T-helper 2 cell treated with Interferon-gamma antibody and Interleukin-4, amounts not matched to agents 5 μg/mL and 100 μg/mL, for 36 hours (primary cell): ENCODE results near the gene FOXQ1.
"Not testable (repeated sequence)": the region's sequence is repeated elsewhere in the genome, so short reads cannot be mapped to it uniquely, and the experiment has no call there.

Experiments
- DNase-seq: peaks from one replicate; pipeline ENCODE4 v3.0.0; 2021; ENCODE audit warnings: low spot score
- H3K27ac Mint-ChIP-seq: one replicate; pipeline ENCODE4 v1.8.0; 2021; ENCODE audit warnings: mild to moderate bottlenecking, mixed read lengths
- H3K27me3 Mint-ChIP-seq: one replicate; pipeline ENCODE4 v1.8.0; 2021; ENCODE audit warnings: low read depth, mixed read lengths
- H3K36me3 Mint-ChIP-seq: one replicate; pipeline ENCODE4 v1.8.0; 2021; ENCODE audit warnings: low read depth, mixed read lengths
- H3K4me1 Mint-ChIP-seq: one replicate; pipeline ENCODE4 v1.8.0; 2021; ENCODE audit warnings: low read depth, mixed read lengths
- H3K4me3 Mint-ChIP-seq: one replicate; pipeline ENCODE4 v1.8.0; 2022; ENCODE audit warnings: mild to moderate bottlenecking, moderate library complexity, mixed read lengths
- H3K9me3 Mint-ChIP-seq: one replicate; pipeline ENCODE4 v1.8.0; 2021; ENCODE audit warnings: mixed read lengths

The FOXQ1 gene

GRCh38 chr6:1346101-1346500, 34.2 kb downstream of the FOXQ1 start:
- peaks cover 17% of the 10 kb centered on the region for H3K9me3 Mint-ChIP-seq
- no peak for DNase-seq
- H3K36me3 Mint-ChIP-seq, result no peaks in the 10 kb centered on the region
- peaks cover 17% of the 10 kb centered on the region for H3K27me3 Mint-ChIP-seq
- H3K4me1 Mint-ChIP-seq, result no peaks in the 10 kb centered on the region
- H3K4me3 Mint-ChIP-seq, result no peak overlapping the region
- no peak overlapping the region for H3K27ac Mint-ChIP-seq

DNA sequence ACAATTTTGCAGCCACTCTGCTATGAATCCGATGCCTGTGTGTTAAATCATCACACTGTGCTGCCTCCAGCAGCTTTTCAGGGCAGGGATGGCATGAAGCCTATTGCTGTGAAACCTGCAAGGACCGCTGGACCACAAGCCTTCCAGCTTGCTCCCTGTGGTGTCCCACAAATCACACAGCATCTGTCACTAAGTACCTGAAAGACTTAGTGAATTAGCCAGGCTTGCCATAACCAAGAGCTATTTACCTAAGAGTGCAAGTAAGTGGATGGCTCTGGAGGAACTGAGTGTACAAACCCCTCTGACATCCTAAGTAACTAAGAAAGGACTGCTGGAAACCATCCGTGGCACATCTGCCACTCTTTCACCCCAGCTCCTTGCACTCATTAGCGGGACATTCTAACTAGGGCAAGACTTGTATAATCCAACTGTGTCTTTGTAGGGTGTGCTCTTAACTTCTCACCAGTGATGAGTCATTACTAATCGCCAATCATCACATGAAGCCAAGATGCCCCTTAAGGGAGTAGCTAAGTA, 34.7 kb downstream of the FOXQ1 start:
- H3K27ac Mint-ChIP-seq, result no peak overlapping the region

DNA sequence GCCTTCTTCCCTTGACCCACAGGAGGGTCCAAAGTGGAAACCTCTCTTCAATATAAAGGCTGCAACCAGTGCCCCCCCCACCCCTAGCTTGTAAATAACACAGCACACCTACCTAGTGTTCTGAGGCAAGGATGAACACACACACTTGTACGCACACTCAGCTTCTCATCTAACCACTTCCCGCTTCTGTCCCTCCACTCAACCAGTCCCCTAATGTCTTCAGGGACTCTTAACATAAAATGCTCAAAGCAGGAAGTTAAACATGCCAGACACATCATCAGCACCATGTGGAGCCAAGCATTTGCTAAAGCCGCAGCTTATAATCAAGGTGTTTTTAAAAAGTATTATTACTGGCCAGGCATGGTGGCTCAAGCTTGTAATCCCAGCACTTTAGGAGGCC, 35.3 kb downstream of the FOXQ1 start:
- Mint-ChIP-seq H3K4me3 (no peak overlapping the region), H3K4me1 (no peaks in the 10 kb centered on the region), H3K36me3 (no peaks in the 10 kb centered on the region), H3K27me3 (peaks cover 13% of the 10 kb centered on the region), H3K9me3 (peaks cover 26% of the 10 kb centered on the region), H3K27ac (no peak overlapping the region)
- no peak for DNase-seq

More for the DNA sequence above, 34.7 kb downstream of the FOXQ1 start:
- peaks cover 16% of the 10 kb centered on the region for H3K27me3 Mint-ChIP-seq
- no peaks in the 10 kb centered on the region for H3K4me1 Mint-ChIP-seq
- no peak for DNase-seq
- H3K4me3 Mint-ChIP-seq, result no peak overlapping the region
- no peaks in the 10 kb centered on the region for H3K36me3 Mint-ChIP-seq
- H3K9me3 Mint-ChIP-seq, result peaks cover 23% of the 10 kb centered on the region

GRCh38 chr6:1348675-1349074, 36.8 kb downstream of the FOXQ1 start:
- Mint-ChIP-seq H3K27me3 (peaks cover 20% of the 10 kb centered on the region), H3K27ac (no peak overlapping the region), H3K9me3 (peaks cover 26% of the 10 kb centered on the region), H3K4me3 (no peak overlapping the region), H3K4me1 (no peaks in the 10 kb centered on the region), H3K36me3 (no peaks in the 10 kb centered on the region)
- no peak for DNase-seq

GRCh38 chr6:1349655-1350054, 37.8 kb downstream of the FOXQ1 start:
- Mint-ChIP-seq H3K27me3 (peaks cover 17% of the 10 kb centered on the region), H3K27ac (no peak overlapping the region), H3K9me3 (peaks cover 16% of the 10 kb centered on the region), H3K4me3 (no peak overlapping the region), H3K4me1 (no peaks in the 10 kb centered on the region), H3K36me3 (no peaks in the 10 kb centered on the region)
- DNase-seq, result no peak

GRCh38 chr6:1351381-1352008, 39.6 kb downstream of the FOXQ1 start:
- no peak overlapping the region for H3K4me3 Mint-ChIP-seq
- no peaks in the 10 kb centered on the region for H3K36me3 Mint-ChIP-seq
- H3K27me3 Mint-ChIP-seq, result peaks cover 23% of the 10 kb centered on the region
- DNase-seq, result no peak
- H3K9me3 Mint-ChIP-seq, result peaks cover 10% of the 10 kb centered on the region
- H3K4me1 Mint-ChIP-seq, result no peaks in the 10 kb centered on the region
- H3K27ac Mint-ChIP-seq, result no peak overlapping the region

DNA sequence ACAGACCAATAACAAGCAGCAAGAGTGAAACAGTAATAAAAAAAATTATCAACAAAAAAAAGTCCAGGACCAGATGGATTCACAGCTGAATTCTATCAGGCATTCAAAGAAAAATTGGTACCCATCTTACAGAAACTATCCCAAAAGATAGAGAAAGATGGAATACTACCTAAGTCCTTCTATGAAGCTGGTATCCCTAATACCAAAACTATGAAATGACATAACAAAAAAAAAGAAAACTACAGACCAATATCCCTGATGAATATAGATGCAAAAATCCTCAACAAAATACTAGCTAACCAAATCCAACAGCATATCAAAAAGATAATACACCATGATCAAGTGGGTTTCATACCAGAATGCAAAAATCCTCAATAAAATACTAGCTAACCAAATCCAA, 43.2 kb downstream of the FOXQ1 start:
- not testable (repeated sequence) for H3K9me3 Mint-ChIP-seq, H3K36me3 Mint-ChIP-seq, DNase-seq, H3K4me3 Mint-ChIP-seq, H3K4me1 Mint-ChIP-seq, H3K27ac Mint-ChIP-seq
- peaks cover 23% of the 10 kb centered on the region for H3K27me3 Mint-ChIP-seq

- not testable (repeated sequence) for H3K4me1 Mint-ChIP-seq, H3K4me3 Mint-ChIP-seq, DNase-seq, H3K27ac Mint-ChIP-seq, H3K36me3 Mint-ChIP-seq, H3K9me3 Mint-ChIP-seq
- H3K27me3 Mint-ChIP-seq, result peaks cover 19% of the 10 kb centered on the region
Observed at GRCh38 chr6:1361717-1362116, 49.8 kb downstream of the FOXQ1 start.

- DNase-seq, result no peak
- Mint-ChIP-seq H3K4me1 (no peaks in the 10 kb centered on the region), H3K4me3 (no peak overlapping the region), H3K27me3 (peaks cover 21% of the 10 kb centered on the region), H3K36me3 (no peaks in the 10 kb centered on the region), H3K9me3 (no peaks in the 10 kb centered on the region), H3K27ac (no peak overlapping the region)
Observed at GRCh38 chr6:1362643-1363042, 50.7 kb downstream of the FOXQ1 start.

DNA sequence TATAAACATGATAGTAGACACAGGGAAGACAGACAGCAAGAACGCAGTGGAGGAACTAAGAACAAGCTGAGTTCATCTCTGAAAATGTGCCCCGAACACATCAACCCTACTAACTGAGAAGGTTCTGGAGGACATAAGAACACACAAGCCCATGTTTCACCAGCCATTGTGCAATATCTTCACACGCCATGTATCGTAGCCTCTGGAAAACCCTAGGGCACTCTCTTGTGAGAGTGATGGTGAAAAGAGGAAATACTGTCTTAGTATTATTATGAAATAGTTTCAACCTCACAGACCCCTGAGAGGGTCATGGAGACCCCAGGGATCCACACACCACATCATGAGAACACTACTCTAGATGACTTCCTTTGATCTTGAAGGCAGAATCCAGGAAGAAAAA, 51.4 kb downstream of the FOXQ1 start:
- no peak for DNase-seq
- H3K4me1 Mint-ChIP-seq, result no peaks in the 10 kb centered on the region
- no peaks in the 10 kb centered on the region for H3K9me3 Mint-ChIP-seq
- no peak overlapping the region for H3K27ac Mint-ChIP-seq
- no peaks in the 10 kb centered on the region for H3K36me3 Mint-ChIP-seq
- H3K4me3 Mint-ChIP-seq, result no peak overlapping the region
- peaks cover 23% of the 10 kb centered on the region for H3K27me3 Mint-ChIP-seq

DNA sequence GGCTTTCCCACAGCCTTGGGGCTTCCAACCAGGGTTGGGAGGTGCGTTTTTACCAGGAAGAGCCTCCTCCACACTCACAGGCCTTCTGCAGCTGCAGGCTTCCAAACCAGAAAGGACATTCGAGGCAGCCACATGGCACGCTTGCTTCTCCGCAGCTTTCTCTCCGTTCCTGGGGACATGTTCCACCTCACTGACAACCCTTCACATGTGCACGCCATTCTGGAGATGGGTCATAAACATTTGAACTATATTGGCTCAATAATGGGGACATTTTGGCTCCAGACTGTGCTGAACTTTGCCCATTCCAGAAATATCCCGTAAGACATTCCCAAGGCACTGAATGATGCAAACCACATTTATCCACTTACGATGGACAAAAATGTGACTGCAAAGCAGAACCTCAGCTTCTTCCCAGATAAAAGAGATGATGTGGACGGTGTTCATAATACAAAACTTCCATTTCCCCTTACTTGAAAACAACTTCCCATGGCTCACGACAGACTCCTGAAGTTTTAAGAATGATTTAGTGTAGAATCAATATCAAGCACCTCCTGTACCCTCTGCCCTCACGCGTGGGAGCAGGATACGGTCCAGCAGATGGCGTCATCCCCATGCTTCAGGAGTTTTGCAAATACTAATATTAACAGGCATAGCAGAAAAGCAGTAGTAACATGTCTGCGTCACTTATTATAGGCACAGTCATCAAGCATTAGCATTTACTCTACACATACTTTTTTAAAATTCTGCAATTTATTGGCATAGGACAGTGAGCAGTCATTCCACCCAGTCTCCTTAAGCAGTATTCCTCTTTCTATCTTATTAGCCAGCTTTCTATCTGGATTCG, 52.1 kb downstream of the FOXQ1 start:
- no peak for DNase-seq

More for the DNA sequence above, 52.1 kb downstream of the FOXQ1 start:
- H3K36me3 Mint-ChIP-seq, result no peaks in the 10 kb centered on the region
- no peaks in the 10 kb centered on the region for H3K4me1 Mint-ChIP-seq
- H3K9me3 Mint-ChIP-seq, result no peaks in the 10 kb centered on the region
- H3K27me3 Mint-ChIP-seq, result peaks cover 25% of the 10 kb centered on the region
- H3K27ac Mint-ChIP-seq, result no peak overlapping the region
- H3K4me3 Mint-ChIP-seq, result no peak overlapping the region
